Endothelial cell of umbilical vein (primary cell): ENCODE data around the gene SUMO4. TPM values are rescaled to one million over a fixed set of nuclear protein-coding genes. Genes with fewer than 3 reads are reported as not detected.

Experiments used
- BruUV-seq: library from RNA; stranded (reverse); fragments of 400-500 nt; replicated peaks from 2 replicates; lab custom pipeline; 2021; lab: Mats Ljungman, UMichigan
- CTCF ChIA-PET: fragments of 300-600, 350-600 bp; sonication (Branson Sonifier 250); formaldehyde crosslinking; loops from one replicate; lab custom pipeline; 2021; ENCODE audit warnings: antibody characterized with exemption, inconsistent platforms; lab: Charles Lee
- POLR2A ChIA-PET: fragments of 300-600, 350-600 bp; sonication (Branson Sonifier 250); formaldehyde crosslinking; loops from one replicate; lab custom pipeline; 2021; ENCODE audit warnings: antibody characterized with exemption, inconsistent platforms; lab: Charles Lee
- DNase-seq: peaks from one replicate; pipeline ENCODE4 v3.0.0-alpha.2; 2011; ENCODE audit warnings: low read depth, low spot score
- FAIRE-seq: peaks from 2 replicates; lab custom pipeline; 2011; peaks lifted over from hg19 to GRCh38; lab: Jason Lieb, UNC
- H2AFZ ChIP-seq: 2 replicates; pipeline ENCODE4 v1.6.0; 2012; ENCODE audit warnings: low read depth, low read length, control low read depth, inconsistent platforms
- H3K27ac ChIP-seq: 2 replicates; pipeline ENCODE4 v1.5.1; 2011; ENCODE audit warnings: low read depth, mild to moderate bottlenecking, control low read depth, low read length, moderate library complexity; ENCODE audit not compliant: insufficient read depth
- H3K27me3 ChIP-seq, 2 experiments: 2 replicates each; pipeline versions ENCODE4 v1.6.0 to v1.6.1; 2011; ENCODE audit warnings: low read length in 2 of 2, mixed read lengths in 1 of 2; ENCODE audit not compliant: control insufficient read depth in 2 of 2, insufficient read depth in 2 of 2
- H3K36me3 ChIP-seq, 2 experiments: 2 replicates in 1 of 2; 3 replicates in 1 of 2; pipeline ENCODE4 v1.5.1; 2011; ENCODE audit warnings: low read length in 2 of 2, mild to moderate bottlenecking in 1 of 2, moderate library complexity in 1 of 2; ENCODE audit not compliant: control insufficient read depth in 2 of 2, insufficient read depth in 2 of 2; ENCODE audit errors: extremely low read depth in 1 of 2
- H3K4me1 ChIP-seq: 3 replicates; pipeline ENCODE4 v1.5.1; 2011; ENCODE audit warnings: mild to moderate bottlenecking, low read length; ENCODE audit not compliant: control insufficient read depth, insufficient read depth; ENCODE audit errors: extremely low read depth
- H3K4me2 ChIP-seq: 2 replicates; pipeline ENCODE4 v1.6.1; 2011; ENCODE audit warnings: low read length, control low read depth, mixed read lengths; ENCODE audit not compliant: insufficient read depth
- H3K4me3 ChIP-seq, 3 experiments: fragments of 200-600 bp in 1 of 3; sonication (generic), shearing (Covaris generic) in 1 of 3; replicated peaks in 1 of 3; 2 replicates each; pipeline ENCODE4 v1.5.1; 2011 to 2016; ENCODE audit warnings: control low read depth in 3 of 3, low read length in 3 of 3, mild to moderate bottlenecking in 2 of 3, inconsistent platforms in 1 of 3, low read depth in 1 of 3, moderate library complexity in 1 of 3; ENCODE audit not compliant: insufficient read depth in 1 of 3
- H3K79me2 ChIP-seq: 2 replicates; pipeline ENCODE4 v1.6.0; 2012; ENCODE audit warnings: low read length, inconsistent platforms; ENCODE audit not compliant: control insufficient read depth, insufficient read depth
- H3K9ac ChIP-seq: replicated peaks from 2 replicates; pipeline ENCODE3; 2011; ENCODE audit warnings: low read length, control low read depth; ENCODE audit not compliant: insufficient read depth; ENCODE audit errors: extremely low read depth
- H3K9me1 ChIP-seq: replicated peaks from 3 replicates; pipeline ENCODE4 v1.6.0; 2011; ENCODE audit warnings: mild to moderate bottlenecking, low read length; ENCODE audit not compliant: control insufficient read depth, insufficient read depth; ENCODE audit errors: extremely low read depth
- H3K9me3 ChIP-seq: replicated peaks from 2 replicates; pipeline ENCODE4 v1.5.1; 2012; ENCODE audit warnings: low read length, inconsistent platforms; ENCODE audit not compliant: control insufficient read depth, insufficient read depth
- H4K20me1 ChIP-seq: replicated peaks from 2 replicates; pipeline ENCODE3; 2011; ENCODE audit warnings: mild to moderate bottlenecking, low read length; ENCODE audit not compliant: control insufficient read depth, insufficient read depth; ENCODE audit errors: extremely low read depth
- CTCF ChIP-seq, 2 donors: IDR thresholded peaks; 1 replicate in 1 of 2; 2 replicates in 1 of 2; pipeline ENCODE4 v1.5.1; 2011; ENCODE audit warnings: low read length in 2 of 2, mild to moderate bottlenecking in 2 of 2, moderate library complexity in 2 of 2, control low read depth in 1 of 2, inconsistent platforms in 1 of 2, low read depth in 1 of 2; ENCODE audit not compliant: insufficient read depth in 1 of 2; ENCODE audit errors: extremely low read depth in 1 of 2
- FOS ChIP-seq: IDR thresholded peaks from 2 replicates; pipeline ENCODE4 v1.6.1; 2011; ENCODE audit warnings: mild to moderate bottlenecking, low read length, moderate library complexity, borderline replicate concordance; ENCODE audit not compliant: insufficient read depth
- GATA2 ChIP-seq: IDR thresholded peaks from 2 replicates; pipeline ENCODE4 v1.7.0; 2011; ENCODE audit warnings: low read depth, mild to moderate bottlenecking, moderate library complexity, mixed read lengths, low read length; ENCODE audit not compliant: insufficient read length, insufficient read depth
- JUN ChIP-seq: IDR thresholded peaks from 2 replicates; pipeline ENCODE4 v1.6.1; 2011; ENCODE audit warnings: borderline replicate concordance, low read depth; ENCODE audit not compliant: insufficient read length, insufficient read depth
- MAX ChIP-seq: IDR thresholded peaks from 2 replicates; pipeline ENCODE4 v1.6.1; 2011; ENCODE audit not compliant: insufficient read depth, insufficient read length
- POLR2A ChIP-seq: IDR thresholded peaks from 2 replicates; pipeline ENCODE4 v1.6.1; 2012; ENCODE audit warnings: low read depth, mild to moderate bottlenecking, control low read depth, low read length
- POLR2AphosphoS5 ChIP-seq: IDR thresholded peaks from 2 replicates; pipeline ENCODE4 v1.6.1; 2012; ENCODE audit warnings: low read depth, mild to moderate bottlenecking, control low read depth, low read length, moderate library complexity; ENCODE audit not compliant: insufficient read depth
- dilution Hi-C: fragments of 300-500 bp; cut with MboI; formaldehyde crosslinking; loops from one replicate; pipeline ENCODE4 v1.15.0; 2019; ENCODE audit warnings: low sequenced_read_pairs; ENCODE audit not compliant: extremely low pct_ligation_motif_present
- intact Hi-C: fragments of 100-400 bp; cut with micrococcal nuclease; formaldehyde crosslinking; loops from one replicate; pipeline ENCODE4 v1.10.0; 2022
- polyA plus RNA-seq, 4 experiments: library from polyadenylated mRNA; depleted of rRNA in 3 of 4; stranded (reverse) in 3 of 4; unstranded in 1 of 4; fragments of >200 nt; gene quantifications; 2 replicates each; pipeline versions ENCODE4 v1.2.1 to v1.2.3, GENCODE V29; 2011 to 2012; ENCODE audit warnings: missing spikeins in 1 of 4
- total RNA-seq: library from RNA; stranded (reverse); gene quantifications from 2 replicates; pipeline ENCODE4 v1.2.3, GENCODE V29; 2021

Gene SUMO4
- total and polyA plus RNA-seq, 2 donors (not counting 3 experiments of a cell fraction or from before 2014, with no cell fraction given), result 0.10 to 2.6 TPM

- Histone ChIP-seq H3K27ac (no peak overlapping the region), H3K4me2 (no peak overlapping the region), H2AFZ (no peak overlapping the region), H3K9ac (no peak overlapping the region), H3K9me3 (no peaks in the 10 kb centered on the region), H4K20me1 (no peaks in the 10 kb centered on the region), H3K4me3 (no peak overlapping the region), H3K27me3 (no peaks in the 10 kb centered on the region), H3K9me1 (no peaks in the 10 kb centered on the region), H3K36me3 (no peaks in the 10 kb centered on the region), H3K4me1 (no peaks in the 10 kb centered on the region), H3K79me2 (no peaks in the 10 kb centered on the region)
- FAIRE-seq (peak; percentile 94), DNase-seq (peak; percentile 70)
- dilution Hi-C loops, result no loop called here
- TF ChIP-seq POLR2AphosphoS5 (no peak), CTCF (IDR thresholded peaks at IDR 0.05; ENCODE audit: extremely low read depth in 1 of 2, insufficient read depth in 1 of 2, low read depth in 1 of 2, low read length in 2 of 2) (peak; percentile 91)
- POLR2A ChIA-PET, result no interaction called here
- CTCF ChIA-PET, result interaction anchor here (0.6 to 7.3 kb wide), 65 partner anchors 9 to 854 kb away, joined by 3 to 204 read pairs (median 5); partner anchors contain the start of gene TAB2
- BruUV-seq, result no TSS peak
- intact Hi-C loops, result loop anchor here (1.0 to 2.0 kb wide), 5 partner anchors 85 to 403 kb away; partner anchors contain the start of gene TAB2
Measured at GRCh38 chr6:149431905-149432775, 32.1 kb downstream of the SUMO4 start.

GRCh38 chr6:149433405-149433804, 33.3 kb downstream of the SUMO4 start:
- ChIA-PET CTCF (interaction anchor here (0.7 to 7.3 kb wide), 8 partner anchors 9 to 407 kb away, joined by 3 to 204 read pairs (median 34); no protein-coding TSS in a partner anchor), POLR2A (no interaction called here)
- no peaks in the 10 kb centered on the region for H3K9me3 ChIP-seq
- FAIRE-seq (no peak), DNase-seq (no peak)
- H3K27me3 ChIP-seq, result no peaks in the 10 kb centered on the region
- H3K79me2 ChIP-seq, result no peaks in the 10 kb centered on the region
- no peaks in the 10 kb centered on the region for H3K4me1 ChIP-seq
- intact Hi-C loops, result loop anchor here (2.0 kb wide), 1 partner anchor 117 kb away; the partner anchor contains the start of gene TAB2
- no peaks in the 10 kb centered on the region for H3K36me3 ChIP-seq
- no peak overlapping the region for H3K27ac ChIP-seq
- H3K4me2 ChIP-seq, result no peak overlapping the region
- TF ChIP-seq FOS (no peak), GATA2 (no peak), JUN (no peak), POLR2A (no peak), MAX (no peak), POLR2AphosphoS5 (no peak)
- no peak overlapping the region for H3K4me3 ChIP-seq
- H2AFZ ChIP-seq, result no peak overlapping the region
- no peaks in the 10 kb centered on the region for H4K20me1 ChIP-seq
- no TSS peak for BruUV-seq
- dilution Hi-C loops, result no loop called here
- H3K9ac ChIP-seq, result no peak overlapping the region
- no peaks in the 10 kb centered on the region for H3K9me1 ChIP-seq
